Esophagus muscularis mucosa (tissue), 4 donors: ENCODE measurements around the gene SHH. TPM values are rescaled to one million over a fixed set of nuclear protein-coding genes. Genes with fewer than 3 reads are reported as not detected.

Experiments used
- DNase-seq: peaks from one replicate; pipeline ENCODE4 v3.0.0-alpha.2; 2017; ENCODE audit errors: extremely low spot score
- H3K27ac ChIP-seq, 4 donors: fragments of 200-600 bp; sonication (generic); replicated peaks in 1 of 4; 1 replicate in 3 of 4; 2 replicates in 1 of 4; pipeline ENCODE4 v1.5.1; 2016 to 2019; ENCODE audit warnings: mild to moderate bottlenecking in 1 of 4
- H3K27me3 ChIP-seq, 4 donors: fragments of 200-600 bp; sonication (generic); one replicate each; pipeline versions ENCODE4 v1.5.1 to v1.6.0; 2016 to 2019
- H3K36me3 ChIP-seq, 4 donors: fragments of 200-600 bp; sonication (generic); one replicate each; pipeline ENCODE4 v1.5.1; 2016 to 2019
- H3K4me1 ChIP-seq, 4 donors: fragments of 200-600 bp; sonication (generic); one replicate each; pipeline ENCODE4 v1.5.1; 2016 to 2019
- H3K4me3 ChIP-seq, 4 donors: fragments of 200-600 bp; sonication (generic); 1 replicate in 2 of 4; 2 replicates in 2 of 4; pipeline ENCODE4 v1.5.1; 2016 to 2019; ENCODE audit warnings: mild to moderate bottlenecking in 4 of 4, moderate library complexity in 1 of 4
- H3K9me3 ChIP-seq, 4 donors: fragments of 200-600 bp; sonication (generic); 1 replicate in 3 of 4; 2 replicates in 1 of 4; pipeline ENCODE4 v1.5.1; 2016 to 2019
- CTCF ChIP-seq, 3 experiments: fragments of 200-600 bp in 2 of 3; fragments of 450-650 bp in 1 of 3; sonication (generic) in 2 of 3; IDR thresholded peaks; one replicate each; pipeline ENCODE4 v1.5.1; 2017 to 2019; ENCODE audit warnings: antibody characterized with exemption in 3 of 3, mild to moderate bottlenecking in 2 of 3, moderate library complexity in 1 of 3
- EP300 ChIP-seq: sonication (generic); formaldehyde crosslinking; IDR thresholded peaks from one replicate; pipeline ENCODE4 v1.6.1; 2017; ENCODE audit warnings: antibody characterized with exemption
- POLR2A ChIP-seq: fragments of 450-650 bp; IDR thresholded peaks from one replicate; pipeline ENCODE4 v1.6.1; 2017; ENCODE audit warnings: antibody characterized with exemption, moderate library complexity, mild to moderate bottlenecking, low read depth
- POLR2AphosphoS5 ChIP-seq, 2 donors: sonication (generic); formaldehyde crosslinking; IDR thresholded peaks; one replicate each; pipeline ENCODE4 v1.6.1; 2017; ENCODE audit warnings: antibody characterized with exemption in 2 of 2
- WGBS: methylation state at CpG from one replicate; pipeline ENCODE4 v1.1.5; 2018; 5-methylcytosine and 5-hydroxymethylcytosine counted together
- intact Hi-C: fragments of 100-400 bp; cut with DNase I; formaldehyde crosslinking; loops from one replicate; pipeline ENCODE4 v1.15.1; 2023
- total RNA-seq, 4 donors: library from RNA; depleted of rRNA; stranded (reverse); fragments of >200 nt; gene quantifications; one replicate each; pipeline versions ENCODE4 v1.1.0 to v1.2.1, GENCODE V29; 2016

Gene SHH
- total RNA-seq, 4 donors from 2014 or later: not detected

GRCh38 chr7:155802906-155803417 lies 9.3 kb downstream of the SHH start:
- no peak overlapping the region for H3K27ac ChIP-seq
- peak overlapping the region; percentile 39 to 46 (median 42) for H3K4me3 ChIP-seq
- intact Hi-C loops: no loop called here
- no peak for TF ChIP-seq POLR2A
- TF ChIP-seq CTCF (IDR thresholded peaks at IDR 0.05): no peak
- no peak for TF ChIP-seq EP300
- no peak for TF ChIP-seq POLR2AphosphoS5 (IDR thresholded peaks at IDR 0.05)
- H3K27me3 ChIP-seq: peaks cover 6 to 95% (median 57%) of the 10 kb centered on the region in 4 donors
- WGBS: 6% methylated on average over 2 of the region's 70 CpGs
- H3K4me1 ChIP-seq: peaks cover 29 to 54% (median 44%) of the 10 kb centered on the region in 4 donors
- no peaks in the 10 kb centered on the region for H3K9me3 ChIP-seq
- DNase-seq: no peak
- H3K36me3 ChIP-seq: no peaks in the 10 kb centered on the region

GRCh38 chr7:155802291-155802690 lies 10.0 kb downstream of the SHH start:
- TF ChIP-seq POLR2AphosphoS5 (IDR thresholded peaks at IDR 0.05) (no peak), EP300 (no peak), CTCF (IDR thresholded peaks at IDR 0.05) (no peak), POLR2A (no peak)
- no peaks in the 10 kb centered on the region for H3K36me3 ChIP-seq
- intact Hi-C loops: no loop called here
- peaks cover 30 to 48% (median 43%) of the 10 kb centered on the region in 4 donors for H3K4me1 ChIP-seq
- peaks cover 6 to 95% (median 51%) of the 10 kb centered on the region in 4 donors for H3K27me3 ChIP-seq
- no peak overlapping the region for H3K4me3 ChIP-seq
- 34% methylated on average over 6 of the region's 6 CpGs for WGBS
- H3K27ac ChIP-seq: no peak overlapping the region
- DNase-seq: no peak
- H3K9me3 ChIP-seq: no peaks in the 10 kb centered on the region

- no peak for DNase-seq
- H3K4me3 ChIP-seq: no peak overlapping the region
- intact Hi-C loops: no loop called here
- H3K27ac ChIP-seq: no peak overlapping the region
- peaks cover 6 to 95% (median 48%) of the 10 kb centered on the region in 4 donors for H3K27me3 ChIP-seq
- H3K4me1 ChIP-seq: peaks cover 31 to 42% (median 41%) of the 10 kb centered on the region in 4 donors
- H3K9me3 ChIP-seq: no peaks in the 10 kb centered on the region
- no peaks in the 10 kb centered on the region for H3K36me3 ChIP-seq
- 83% methylated on average over 10 of the region's 16 CpGs for WGBS
- TF ChIP-seq EP300 (no peak), POLR2AphosphoS5 (IDR thresholded peaks at IDR 0.05) (no peak), POLR2A (no peak), CTCF (IDR thresholded peaks at IDR 0.05) (no peak)
Observed at GRCh38 chr7:155800741-155801267, 11.5 kb downstream of the SHH start.

GRCh38 chr7:155800301-155800700 lies 12.0 kb downstream of the SHH start:
- Histone ChIP-seq H3K9me3 (no peaks in the 10 kb centered on the region), H3K27ac (no peak overlapping the region), H3K36me3 (no peaks in the 10 kb centered on the region), H3K4me1 (peaks cover 26 to 37% (median 36%) of the 10 kb centered on the region in 4 donors), H3K27me3 (peaks cover 6 to 95% (median 45%) of the 10 kb centered on the region in 4 donors), H3K4me3 (no peak overlapping the region)
- intact Hi-C loops: no loop called here
- WGBS: 68% methylated on average over 11 of the region's 11 CpGs
- no peak for DNase-seq
- TF ChIP-seq POLR2AphosphoS5 (IDR thresholded peaks at IDR 0.05): no peak
- no peak for TF ChIP-seq POLR2A
- TF ChIP-seq CTCF (IDR thresholded peaks at IDR 0.05): no peak
- no peak for TF ChIP-seq EP300
